ENCODE measurements around the gene ACVR2A. TPM values are rescaled to one million over a fixed set of nuclear protein-coding genes. Genes with fewer than 3 reads are reported as not detected.

ACVR2A gene
- polyA plus RNA-seq, 1 donor from 2014 or later = 139 TPM

DNA sequence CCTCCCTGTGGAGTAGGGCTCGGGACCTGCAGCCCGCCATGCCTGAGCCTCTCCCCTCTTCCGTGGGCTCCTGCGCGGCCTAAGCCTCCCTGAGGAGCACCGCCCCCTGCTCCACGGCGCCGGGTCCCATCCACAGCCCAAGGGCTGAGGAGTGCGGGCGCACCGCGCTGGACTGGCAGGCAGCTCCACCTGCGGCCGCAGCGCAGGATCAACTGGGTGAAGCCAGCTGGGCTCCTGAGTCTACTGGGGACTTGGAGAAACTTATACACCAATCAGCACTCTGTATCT lies 17.8 kb upstream of the ACVR2A start:
- Histone ChIP-seq H3K4me3 (ENCODE audit: low read length) (no peak overlapping the region), H3K36me3 (ENCODE audit: insufficient read depth, low read length) (no peaks in the 10 kb centered on the region), H3K4me2 (ENCODE audit: low read length) (no peak overlapping the region), H4K20me1 (ENCODE audit: insufficient read depth) (no peaks in the 10 kb centered on the region), H2AFZ (ENCODE audit: low read depth, low read length) (no peak overlapping the region), H3F3A (ENCODE audit: insufficient read depth, low read length, poor library complexity, severe bottlenecking) (no peaks in the 10 kb centered on the region), H3K79me2 (replicated peaks; ENCODE audit: insufficient read depth, low read length) (no peaks in the 10 kb centered on the region), H3K9me2 (ENCODE audit: insufficient read depth, low read length) (no peaks in the 10 kb centered on the region), H3K27me3 (ENCODE audit: insufficient read depth, low read depth, low read length) (no peaks in the 10 kb centered on the region), H3K9me3 (ENCODE audit: low read length) (no peaks in the 10 kb centered on the region), H3K9ac (ENCODE audit: low read length) (no peak overlapping the region), H3K27ac (ENCODE audit: low read length) (no peak overlapping the region)
- TF ChIP-seq POLR2AphosphoS5 (IDR thresholded peaks at IDR 0.05) (no peak), EP300 (conservative IDR thresholded peaks at IDR 0.05; ENCODE audit: poor library complexity, severe bottlenecking) (no peak), REST (IDR thresholded peaks at IDR 0.05; ENCODE audit: borderline replicate concordance) (no peak), TAF1 (IDR thresholded peaks at IDR 0.05; ENCODE audit: low read depth) (no peak), EZH2 (IDR thresholded peaks at IDR 0.05; ENCODE audit: borderline replicate concordance, insufficient read depth, low read length, poor library complexity, severe bottlenecking) (no peak), RAD21 (conservative IDR thresholded peaks at IDR 0.05) (no peak), MXI1 (conservative IDR thresholded peaks at IDR 0.05; ENCODE audit: poor library complexity, severe bottlenecking) (no peak), SMC3 (conservative IDR thresholded peaks at IDR 0.05; ENCODE audit: poor library complexity) (no peak)
- TF ChIP-seq, protein P1, sequence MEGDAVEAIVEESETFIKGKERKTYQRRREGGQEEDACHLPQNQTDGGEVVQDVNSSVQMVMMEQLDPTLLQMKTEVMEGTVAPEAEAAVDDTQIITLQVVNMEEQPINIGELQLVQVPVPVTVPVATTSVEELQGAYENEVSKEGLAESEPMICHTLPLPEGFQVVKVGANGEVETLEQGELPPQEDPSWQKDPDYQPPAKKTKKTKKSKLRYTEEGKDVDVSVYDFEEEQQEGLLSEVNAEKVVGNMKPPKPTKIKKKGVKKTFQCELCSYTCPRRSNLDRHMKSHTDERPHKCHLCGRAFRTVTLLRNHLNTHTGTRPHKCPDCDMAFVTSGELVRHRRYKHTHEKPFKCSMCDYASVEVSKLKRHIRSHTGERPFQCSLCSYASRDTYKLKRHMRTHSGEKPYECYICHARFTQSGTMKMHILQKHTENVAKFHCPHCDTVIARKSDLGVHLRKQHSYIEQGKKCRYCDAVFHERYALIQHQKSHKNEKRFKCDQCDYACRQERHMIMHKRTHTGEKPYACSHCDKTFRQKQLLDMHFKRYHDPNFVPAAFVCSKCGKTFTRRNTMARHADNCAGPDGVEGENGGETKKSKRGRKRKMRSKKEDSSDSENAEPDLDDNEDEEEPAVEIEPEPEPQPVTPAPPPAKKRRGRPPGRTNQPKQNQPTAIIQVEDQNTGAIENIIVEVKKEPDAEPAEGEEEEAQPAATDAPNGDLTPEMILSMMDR (IDR thresholded peaks at IDR 0.05; ENCODE audit: poor library complexity, severe bottlenecking) = no peak

- no peak overlapping the region for H3K4me3 ChIP-seq (ENCODE audit: low read length)
- H3K27me3 ChIP-seq (ENCODE audit: insufficient read depth, low read depth, low read length) = no peaks in the 10 kb centered on the region
- no peaks in the 10 kb centered on the region for H3K9me2 ChIP-seq (ENCODE audit: insufficient read depth, low read length)
- H3K4me2 ChIP-seq (ENCODE audit: low read length) = no peak overlapping the region
- TF ChIP-seq MXI1 (conservative IDR thresholded peaks at IDR 0.05; ENCODE audit: poor library complexity, severe bottlenecking) = no peak
- TF ChIP-seq, protein P1 (IDR thresholded peaks at IDR 0.05; ENCODE audit: poor library complexity, severe bottlenecking) = no peak
- no peak for TF ChIP-seq POLR2AphosphoS5 (IDR thresholded peaks at IDR 0.05)
- no peak for TF ChIP-seq REST (IDR thresholded peaks at IDR 0.05; ENCODE audit: borderline replicate concordance)
- no peak for TF ChIP-seq EZH2 (IDR thresholded peaks at IDR 0.05; ENCODE audit: borderline replicate concordance, insufficient read depth, low read length, poor library complexity, severe bottlenecking)
- TF ChIP-seq RAD21 (conservative IDR thresholded peaks at IDR 0.05) = no peak
- TF ChIP-seq EP300 (conservative IDR thresholded peaks at IDR 0.05; ENCODE audit: poor library complexity, severe bottlenecking) = no peak
- TF ChIP-seq SMC3 (conservative IDR thresholded peaks at IDR 0.05; ENCODE audit: poor library complexity) = no peak
- no peak for TF ChIP-seq TAF1 (IDR thresholded peaks at IDR 0.05; ENCODE audit: low read depth)
- no peaks in the 10 kb centered on the region for H3K79me2 ChIP-seq (replicated peaks; ENCODE audit: insufficient read depth, low read length)
- no peaks in the 10 kb centered on the region for H3K36me3 ChIP-seq (ENCODE audit: insufficient read depth, low read length)
- no peaks in the 10 kb centered on the region for H3K9me3 ChIP-seq (ENCODE audit: low read length)
- H2AFZ ChIP-seq (ENCODE audit: low read depth, low read length) = no peak overlapping the region
- H3F3A ChIP-seq (ENCODE audit: insufficient read depth, low read length, poor library complexity, severe bottlenecking) = no peaks in the 10 kb centered on the region
- no peak overlapping the region for H3K9ac ChIP-seq (ENCODE audit: low read length)
- H3K27ac ChIP-seq (ENCODE audit: low read length) = no peak overlapping the region
- H4K20me1 ChIP-seq (ENCODE audit: insufficient read depth) = no peaks in the 10 kb centered on the region
Measured at GRCh38 chr2:147829106-147829505, 15.7 kb upstream of the ACVR2A start.
